ENCODE data around the gene CARM1.

DNA sequence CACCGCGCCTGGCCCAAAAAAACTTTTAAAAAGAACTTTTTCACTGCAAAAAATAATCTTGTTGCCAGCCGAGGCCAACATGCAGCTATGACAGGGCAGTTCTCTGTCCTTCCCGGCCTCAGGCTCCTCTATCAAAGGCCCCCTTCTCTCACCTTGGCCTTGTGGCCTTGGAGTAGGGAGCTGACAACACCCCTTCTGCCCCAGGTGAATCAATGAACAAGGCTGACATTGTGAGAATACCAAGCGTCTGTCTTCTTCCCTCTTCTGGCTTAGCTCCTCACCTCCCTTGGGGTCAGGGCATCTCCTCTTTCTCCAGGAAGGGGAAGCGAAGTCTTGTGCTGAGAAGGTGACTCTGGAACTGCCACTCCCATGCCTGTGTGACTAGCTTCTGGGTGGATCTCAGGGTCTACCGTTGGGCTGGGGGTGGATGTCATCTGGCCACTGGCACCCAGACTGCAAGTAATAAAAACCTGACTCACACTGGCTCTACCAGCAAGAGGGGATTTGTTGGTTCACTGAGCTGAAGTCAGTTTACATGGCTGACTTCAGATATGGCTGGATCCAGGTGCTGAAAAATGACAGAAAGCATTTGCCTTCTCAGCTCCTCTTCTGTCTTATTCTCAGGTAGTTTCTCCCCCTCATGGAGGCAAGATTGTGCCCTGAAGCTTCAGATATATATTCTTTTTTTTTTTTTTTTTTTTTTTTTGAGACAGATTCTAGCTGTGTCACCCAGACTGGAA lies 16.8 kb upstream of the CARM1 start:
- TF ChIP-seq, protein P1, sequence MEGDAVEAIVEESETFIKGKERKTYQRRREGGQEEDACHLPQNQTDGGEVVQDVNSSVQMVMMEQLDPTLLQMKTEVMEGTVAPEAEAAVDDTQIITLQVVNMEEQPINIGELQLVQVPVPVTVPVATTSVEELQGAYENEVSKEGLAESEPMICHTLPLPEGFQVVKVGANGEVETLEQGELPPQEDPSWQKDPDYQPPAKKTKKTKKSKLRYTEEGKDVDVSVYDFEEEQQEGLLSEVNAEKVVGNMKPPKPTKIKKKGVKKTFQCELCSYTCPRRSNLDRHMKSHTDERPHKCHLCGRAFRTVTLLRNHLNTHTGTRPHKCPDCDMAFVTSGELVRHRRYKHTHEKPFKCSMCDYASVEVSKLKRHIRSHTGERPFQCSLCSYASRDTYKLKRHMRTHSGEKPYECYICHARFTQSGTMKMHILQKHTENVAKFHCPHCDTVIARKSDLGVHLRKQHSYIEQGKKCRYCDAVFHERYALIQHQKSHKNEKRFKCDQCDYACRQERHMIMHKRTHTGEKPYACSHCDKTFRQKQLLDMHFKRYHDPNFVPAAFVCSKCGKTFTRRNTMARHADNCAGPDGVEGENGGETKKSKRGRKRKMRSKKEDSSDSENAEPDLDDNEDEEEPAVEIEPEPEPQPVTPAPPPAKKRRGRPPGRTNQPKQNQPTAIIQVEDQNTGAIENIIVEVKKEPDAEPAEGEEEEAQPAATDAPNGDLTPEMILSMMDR (IDR thresholded peaks at IDR 0.05; ENCODE audit: insufficient read depth, low read length, poor library complexity, severe bottlenecking): no peak
- no peak for TF ChIP-seq EZH2phosphoT487 (conservative IDR thresholded peaks at IDR 0.05; ENCODE audit: low read length)

Data from SU-DHL-6 (cell line).